DMS153 treated with DMSO at 0.1 percent for 48 hours (cell line): ENCODE data around the gene LRRC32.
"Not testable (repeated sequence)": the region's sequence is repeated elsewhere in the genome, so short reads cannot be mapped to it uniquely, and the experiment has no call there.

Source experiments
- DNase-seq: peaks from one replicate; lab custom pipeline; 2025; ENCODE audit not compliant: unreplicated experiment; lab: John Stamatoyannopoulos, UW

Gene LRRC32

DNA sequence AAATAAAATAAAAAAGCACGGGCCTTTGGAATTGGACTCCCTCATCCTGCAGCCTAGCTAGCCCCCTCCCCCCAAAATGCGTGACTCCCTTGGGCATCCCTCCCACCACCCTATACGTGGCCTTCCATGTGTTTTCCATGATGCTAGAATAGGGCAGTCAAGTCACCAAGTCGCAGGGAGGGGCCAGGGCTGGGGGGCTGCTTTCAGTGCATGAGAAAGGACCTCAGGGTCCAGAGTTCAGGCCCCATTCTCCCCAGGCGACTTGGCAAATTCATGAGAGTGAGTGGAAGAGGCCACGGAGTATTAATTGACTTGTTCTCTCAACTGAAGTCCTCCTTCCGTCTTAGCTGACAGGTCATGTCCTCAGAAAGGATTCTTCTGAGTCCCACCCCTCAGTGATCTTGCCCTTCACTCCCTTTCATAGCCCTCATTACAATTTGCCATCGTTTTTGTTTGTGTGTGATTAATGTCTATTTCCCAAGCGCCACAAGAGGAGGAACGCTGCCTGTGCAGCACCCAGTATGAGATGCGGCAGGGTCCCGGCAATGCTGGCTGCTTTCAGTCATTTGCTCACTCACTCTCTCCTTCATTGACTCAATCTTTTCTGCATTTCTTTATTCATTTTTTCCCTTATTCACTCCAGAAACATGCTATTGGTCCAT is 17.4 kb downstream of the LRRC32 start:
- DNase-seq = no peak

DNA sequence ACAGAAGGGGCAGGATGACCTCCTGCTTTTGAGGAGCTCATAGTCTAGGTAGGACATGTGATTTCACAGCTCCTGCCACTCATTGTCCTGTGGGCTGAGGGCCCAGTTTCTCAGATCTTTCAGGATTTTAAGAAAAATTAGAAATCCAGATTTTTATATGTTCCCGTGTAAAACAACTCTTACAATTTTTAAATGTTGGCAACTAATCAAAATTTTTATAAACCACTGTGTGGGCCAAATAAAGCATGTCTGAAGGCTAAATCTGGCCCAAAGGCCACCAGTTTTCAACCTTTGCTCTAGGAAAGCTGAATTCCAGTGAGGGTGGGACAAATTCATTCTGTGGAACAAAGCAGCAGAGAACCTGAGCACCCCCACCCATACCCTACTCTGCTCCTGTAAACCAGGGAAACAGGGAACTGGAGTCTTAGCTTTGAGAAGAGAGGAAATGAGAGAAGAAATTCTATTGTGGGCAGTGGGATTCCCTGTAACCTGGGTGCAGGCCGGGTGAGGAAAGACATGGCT is 20.6 kb downstream of the LRRC32 start:
- DNase-seq = no peak

DNA sequence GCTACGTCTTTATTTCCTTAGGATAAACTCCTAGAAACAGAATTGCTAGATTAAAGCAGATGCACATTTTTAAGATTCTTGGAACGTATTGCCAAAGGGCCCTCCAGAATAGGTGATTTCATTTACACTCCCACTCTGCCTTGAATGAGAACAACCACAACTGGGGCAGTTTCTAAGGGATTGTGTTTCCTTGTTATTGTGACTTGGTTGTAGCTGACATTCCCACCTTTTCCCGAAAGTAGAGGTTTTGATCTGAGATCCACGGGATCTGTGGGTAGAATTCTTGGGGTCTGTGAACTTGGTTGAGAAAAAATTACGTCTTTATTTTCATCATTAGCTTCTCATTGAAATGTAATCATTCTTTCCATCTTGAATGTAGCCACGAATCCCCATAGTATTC is 21.5 kb downstream of the LRRC32 start:
- DNase-seq = no peak

DNA sequence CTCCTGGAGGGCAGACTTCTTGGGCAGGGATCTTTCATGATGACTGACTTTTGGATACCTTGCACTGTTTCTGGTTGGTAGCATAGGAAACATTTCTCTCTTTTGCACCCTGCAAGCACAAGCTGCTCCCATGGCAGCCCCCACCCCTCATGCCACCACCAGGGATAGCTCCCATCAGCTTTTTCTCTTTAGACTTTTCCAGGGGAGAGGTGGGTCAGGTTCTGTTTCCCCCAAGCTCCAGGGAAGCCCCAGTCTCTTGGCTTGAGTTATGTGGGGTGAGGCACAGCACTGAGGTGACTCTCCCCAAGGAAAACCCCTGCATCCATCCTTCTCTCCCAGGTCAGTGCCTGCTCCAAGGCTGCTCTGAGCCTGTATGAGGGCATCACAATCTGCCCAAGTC is 22.5 kb downstream of the LRRC32 start:
- no peak for DNase-seq

DNA sequence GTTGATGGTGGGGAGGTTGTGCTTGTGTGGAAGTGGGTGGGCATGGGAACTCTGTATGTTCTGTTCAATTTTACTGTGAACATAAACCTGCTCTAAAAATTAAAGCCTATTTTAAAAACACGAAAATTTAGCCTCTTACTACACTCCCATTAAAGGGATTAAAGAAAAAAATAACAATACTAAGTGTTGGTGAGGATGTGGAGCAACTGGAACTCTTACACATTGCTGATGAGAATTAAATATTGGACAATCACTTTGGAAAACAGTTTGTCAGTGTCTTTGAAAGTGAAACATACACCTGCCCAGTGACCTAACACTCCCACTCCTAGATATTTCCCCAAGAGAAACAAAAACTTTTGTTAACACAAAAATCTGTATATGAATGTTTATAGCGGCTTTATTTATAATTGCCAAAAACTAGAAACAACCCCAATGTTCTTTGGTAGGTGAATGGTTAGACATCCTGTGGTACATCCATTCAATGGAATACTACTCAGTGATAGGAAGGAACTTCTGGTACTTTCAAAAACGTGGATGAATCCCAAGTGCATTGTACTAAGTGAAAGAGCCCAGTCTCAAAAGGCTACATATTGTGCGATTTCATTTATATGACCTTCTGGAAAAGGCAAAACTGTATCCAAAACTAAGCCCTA is 23.5 kb downstream of the LRRC32 start:
- DNase-seq = no peak

DNA sequence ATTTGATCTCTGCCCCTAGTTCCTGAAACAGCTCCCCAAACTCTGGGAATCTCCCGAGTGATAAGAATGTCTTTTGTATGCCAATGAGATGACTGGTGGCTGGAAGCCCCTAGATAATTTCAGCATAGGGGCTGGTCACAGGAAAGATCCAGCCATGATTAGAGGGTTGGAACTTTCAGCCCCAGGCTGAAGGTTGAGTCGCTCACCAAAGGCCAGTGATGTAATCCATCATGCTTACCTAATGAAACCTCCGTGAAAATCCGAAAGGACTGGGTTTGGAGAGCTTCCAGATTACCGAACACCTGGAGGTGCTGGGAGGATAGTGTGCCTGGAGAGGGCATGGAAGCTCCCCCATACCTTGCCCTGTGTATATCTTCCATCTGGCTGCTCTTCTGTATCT is 26.0 kb downstream of the LRRC32 start:
- DNase-seq = no peak

DNA sequence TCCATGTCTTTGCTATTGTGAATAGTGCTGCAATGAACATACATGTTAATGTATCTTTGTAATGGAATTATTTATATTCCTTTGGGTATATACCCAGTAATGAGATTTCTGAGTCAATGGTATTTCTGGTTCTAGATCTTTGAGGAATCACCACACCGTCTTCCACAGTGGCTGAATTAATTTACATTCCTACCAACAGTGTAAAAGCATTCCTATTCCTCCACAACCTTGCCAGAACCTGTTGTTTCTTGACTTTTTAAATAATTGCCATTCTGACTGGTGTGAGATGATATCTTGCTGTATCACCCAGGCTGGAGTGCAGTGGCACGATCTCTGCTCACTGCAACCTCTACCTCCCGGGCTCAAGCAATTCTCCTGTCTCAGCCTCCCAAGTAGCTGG is 26.8 kb downstream of the LRRC32 start:
- not testable (repeated sequence) for DNase-seq

DNA sequence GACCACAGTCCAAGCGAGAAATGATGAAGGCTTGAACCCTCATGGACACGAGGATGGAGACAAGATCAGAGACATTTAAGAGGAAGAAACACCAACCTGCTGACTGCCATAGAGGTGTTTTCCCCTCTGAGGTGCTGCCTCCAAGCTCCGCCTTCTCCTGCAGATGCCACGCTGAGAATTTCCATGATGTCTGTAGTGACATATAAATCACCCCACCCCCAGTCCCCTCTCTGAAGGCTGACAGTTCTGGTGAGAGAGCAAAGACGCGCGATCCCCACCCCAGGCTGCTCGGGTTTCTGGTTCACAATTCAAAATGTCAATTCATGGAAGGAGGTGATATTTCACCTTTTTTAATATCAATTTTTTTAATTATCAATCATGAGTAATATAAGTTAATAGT is 28.2 kb downstream of the LRRC32 start:
- no peak for DNase-seq

DNA sequence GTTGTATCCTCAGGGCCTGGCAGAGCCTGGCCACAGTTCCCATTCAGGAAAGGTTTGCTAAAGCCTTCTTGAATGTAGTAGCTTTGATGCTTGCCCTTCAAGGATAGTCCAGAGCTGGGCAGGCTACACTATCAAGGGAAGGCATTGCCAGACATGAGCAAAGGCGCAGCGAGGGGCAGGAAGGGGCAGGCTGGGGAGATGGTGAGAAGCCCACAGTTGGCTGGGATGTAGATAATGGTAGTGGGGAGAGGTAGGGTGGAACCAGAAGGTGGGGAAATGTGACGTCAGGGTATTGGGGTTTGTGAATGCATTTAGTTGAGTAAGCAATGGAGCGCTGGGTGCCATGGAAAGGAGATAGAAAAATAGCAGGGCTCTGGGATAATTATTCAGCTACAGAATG is 28.6 kb downstream of the LRRC32 start:
- no peak for DNase-seq

DNA sequence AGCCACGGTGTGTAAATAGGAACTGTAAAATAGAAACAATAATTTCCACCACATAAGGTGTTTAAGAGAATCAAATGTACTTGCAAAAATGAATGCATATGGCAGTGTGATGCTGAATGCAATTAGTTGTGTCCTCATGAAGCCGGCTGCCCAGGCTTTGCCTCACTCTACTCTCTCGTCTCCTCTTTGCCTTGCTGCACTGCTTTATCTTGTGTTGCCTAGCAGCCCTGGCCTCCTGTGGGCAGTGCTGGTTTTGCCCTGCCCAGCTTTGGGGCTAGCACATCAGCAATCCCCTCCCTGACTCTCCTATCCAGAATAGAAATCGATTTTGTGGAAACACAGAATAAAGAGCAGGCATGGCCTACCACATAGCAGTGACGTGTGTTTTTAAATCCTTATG is 30.0 kb downstream of the LRRC32 start:
- DNase-seq = no peak

DNA sequence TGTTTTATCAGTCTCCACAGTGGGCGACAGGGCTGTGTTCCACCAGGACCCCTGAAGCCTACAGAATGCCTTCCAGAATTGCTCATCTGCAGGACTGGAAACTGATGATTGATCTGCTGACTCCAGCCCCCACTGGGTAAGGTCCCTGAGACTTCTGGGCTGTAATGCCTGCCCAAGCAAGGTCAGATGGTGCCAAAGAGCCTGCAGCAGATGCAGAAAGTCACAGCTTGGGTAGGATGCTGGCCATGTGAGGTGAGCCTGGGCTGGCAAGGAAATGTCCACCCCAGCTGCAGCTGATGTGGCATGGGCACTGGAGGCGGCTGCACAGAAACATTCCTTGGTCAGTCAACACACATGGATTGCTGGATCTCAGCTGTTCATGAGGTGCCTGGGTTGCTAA is 30.9 kb downstream of the LRRC32 start:
- DNase-seq = no peak

DNA sequence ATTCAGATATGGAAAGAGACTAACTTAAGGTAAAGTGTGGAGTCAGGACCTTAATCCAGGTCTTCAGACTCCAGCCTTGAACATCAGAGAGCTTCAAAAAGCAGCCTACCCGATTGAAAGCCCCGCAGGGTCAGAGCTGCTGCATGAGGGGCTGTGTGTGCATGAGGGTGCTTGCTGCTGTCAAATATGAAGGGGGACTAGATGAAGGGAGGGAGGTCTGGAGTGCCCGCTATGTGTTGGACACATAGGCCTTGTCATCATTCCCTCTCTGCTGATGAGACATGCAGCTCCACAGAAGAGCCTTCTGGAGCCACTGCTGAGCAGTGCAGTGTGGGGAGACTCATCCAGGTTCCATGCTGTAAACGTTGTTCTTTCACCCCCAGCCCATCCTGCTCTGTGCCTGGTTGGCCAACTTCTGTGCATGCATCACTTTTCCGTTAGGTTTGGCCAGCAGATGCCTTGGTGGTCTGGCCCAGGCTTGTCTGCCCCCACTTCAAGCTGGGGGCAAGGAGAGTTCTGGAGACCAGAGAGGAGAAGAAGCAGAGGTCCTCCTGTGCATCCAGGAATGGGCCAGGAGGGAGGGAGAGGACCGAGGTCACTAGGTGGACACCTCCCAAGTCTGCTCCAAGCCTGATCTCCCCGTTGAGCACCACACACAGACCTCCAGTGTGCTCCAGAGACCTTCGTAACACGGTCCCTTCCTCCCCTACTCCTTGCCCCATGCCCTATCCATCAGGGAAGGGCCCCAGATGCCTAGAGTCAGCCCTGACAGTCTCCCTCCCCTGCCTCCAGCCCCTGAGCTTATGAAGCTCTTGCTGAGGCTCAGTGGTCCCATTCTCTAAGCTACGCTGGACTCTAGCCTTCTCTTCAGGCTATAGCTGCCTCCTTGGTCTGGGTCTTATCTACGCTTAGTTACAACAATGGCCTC is 32.0 kb downstream of the LRRC32 start:
- DNase-seq = no peak

DNA sequence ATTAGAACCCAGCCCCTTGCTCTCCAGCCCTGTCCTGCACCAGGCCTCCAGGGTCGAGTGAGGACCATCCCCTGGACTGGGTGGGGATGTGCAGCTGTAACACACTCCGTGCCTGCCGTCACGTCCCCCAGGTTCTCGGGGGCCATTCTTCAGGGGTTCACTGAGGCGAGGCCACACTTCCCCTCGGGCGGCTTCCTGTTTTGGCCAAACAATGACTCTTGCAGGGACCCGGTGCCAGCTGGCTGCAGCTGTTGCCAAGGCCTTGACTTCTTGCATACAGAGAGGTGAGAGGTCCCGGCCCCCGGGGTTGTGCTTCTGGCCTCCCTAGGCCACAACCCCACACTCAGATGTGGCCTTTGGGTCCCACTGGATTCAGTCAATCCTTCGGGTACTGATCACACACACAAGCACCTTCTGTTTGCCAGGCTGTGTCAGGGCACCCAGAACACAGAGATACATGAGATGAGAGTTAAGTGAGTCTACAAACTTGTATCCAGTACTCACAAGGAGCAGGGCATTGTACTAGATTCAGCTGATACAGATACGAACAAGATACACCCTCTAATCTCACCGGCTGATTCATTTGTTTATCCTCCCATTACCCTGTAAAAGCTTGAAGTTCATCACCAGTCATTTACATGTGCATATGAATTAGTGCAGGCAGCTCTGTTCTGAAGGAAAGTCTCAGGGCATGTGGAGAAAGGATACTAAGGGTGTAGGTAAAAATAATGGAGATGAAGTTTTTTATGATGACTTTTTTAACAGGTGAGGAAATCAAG is 32.9 kb downstream of the LRRC32 start:
- DNase-seq = no peak

DNA sequence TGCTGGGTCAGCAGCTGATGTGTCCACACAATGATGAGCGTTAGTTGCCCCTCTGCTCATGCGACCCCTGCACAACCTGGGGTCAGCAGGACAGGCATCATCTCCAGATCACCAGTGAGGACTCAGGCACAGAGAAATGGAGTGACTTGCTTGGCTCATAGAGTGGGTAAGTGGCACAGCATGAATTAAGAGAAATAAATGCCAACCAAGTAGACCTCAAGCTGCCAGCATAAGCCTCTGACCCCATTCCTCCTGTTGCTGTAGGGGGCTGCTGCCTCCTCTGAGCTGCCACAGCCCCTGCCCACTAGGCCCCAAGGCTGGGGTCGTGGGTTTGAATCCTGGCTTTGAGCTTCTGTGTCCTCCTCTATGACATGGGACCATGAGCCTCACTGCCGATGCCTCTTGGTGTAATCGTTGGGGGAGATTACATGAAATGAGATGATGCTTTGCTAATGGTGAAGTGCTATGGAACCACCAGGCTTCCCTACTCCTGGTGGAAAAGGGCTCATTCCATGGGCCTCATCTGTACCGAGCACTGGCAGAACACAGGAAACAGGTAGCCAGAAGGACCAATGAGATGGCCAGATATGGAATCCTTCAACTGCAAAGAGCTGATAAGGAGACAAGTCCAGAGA is 33.6 kb downstream of the LRRC32 start:
- no peak for DNase-seq

DNA sequence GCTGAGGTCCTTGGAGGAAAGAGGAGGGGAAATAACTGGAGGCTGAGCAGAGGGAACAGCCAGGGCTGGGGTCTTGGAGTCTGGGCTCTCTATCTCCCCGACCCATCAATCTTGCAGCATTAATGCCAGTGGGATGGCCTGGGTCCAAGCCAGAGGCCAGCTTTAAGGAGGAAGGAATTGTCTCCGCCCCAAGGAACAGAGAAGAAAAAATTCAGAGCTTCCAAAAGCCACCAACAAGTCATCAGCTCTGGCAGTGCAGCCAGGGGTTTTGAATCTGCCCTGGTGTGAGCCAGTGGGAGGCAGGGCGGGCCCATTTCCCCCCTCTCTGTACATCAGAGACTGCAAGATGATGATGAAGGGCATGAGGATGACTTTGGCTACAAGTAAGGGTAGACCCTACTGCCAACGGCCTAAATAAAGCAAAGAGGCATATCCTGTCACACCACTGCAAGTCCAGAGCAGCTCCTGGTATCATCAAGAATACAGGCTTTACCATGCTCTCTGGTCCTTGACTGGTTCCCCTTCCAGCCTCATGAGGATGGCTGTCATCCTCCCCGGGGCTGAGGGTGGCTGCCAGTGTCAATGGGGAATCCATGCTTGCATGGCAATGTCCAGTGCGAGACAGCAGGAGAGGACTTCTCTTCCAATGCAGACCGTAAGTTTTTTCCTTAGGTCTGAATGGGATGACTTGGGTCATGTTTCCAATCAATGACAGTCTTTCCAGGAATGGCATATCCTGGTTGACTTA is 34.4 kb downstream of the LRRC32 start:
- DNase-seq = no peak

DNA sequence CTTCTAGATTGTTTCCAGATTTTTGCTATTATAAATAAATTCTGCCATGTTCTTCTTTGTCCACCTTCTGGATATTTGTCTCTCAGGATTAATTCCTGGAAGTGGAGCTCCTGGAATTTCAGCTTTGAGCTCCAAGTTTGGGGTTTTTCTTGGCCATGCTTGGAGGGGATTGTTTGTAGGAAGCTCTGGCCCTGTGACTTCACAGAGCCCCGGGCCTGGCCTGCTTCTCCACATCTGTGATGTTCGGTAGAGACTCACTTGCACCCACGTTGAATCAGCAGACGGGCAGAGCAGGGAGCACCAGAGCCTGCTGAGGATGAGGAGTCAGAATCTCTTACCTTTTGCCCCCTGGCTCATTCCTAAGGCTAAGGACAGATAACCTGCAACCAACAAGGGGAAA is 35.7 kb downstream of the LRRC32 start:
- DNase-seq = no peak

DNA sequence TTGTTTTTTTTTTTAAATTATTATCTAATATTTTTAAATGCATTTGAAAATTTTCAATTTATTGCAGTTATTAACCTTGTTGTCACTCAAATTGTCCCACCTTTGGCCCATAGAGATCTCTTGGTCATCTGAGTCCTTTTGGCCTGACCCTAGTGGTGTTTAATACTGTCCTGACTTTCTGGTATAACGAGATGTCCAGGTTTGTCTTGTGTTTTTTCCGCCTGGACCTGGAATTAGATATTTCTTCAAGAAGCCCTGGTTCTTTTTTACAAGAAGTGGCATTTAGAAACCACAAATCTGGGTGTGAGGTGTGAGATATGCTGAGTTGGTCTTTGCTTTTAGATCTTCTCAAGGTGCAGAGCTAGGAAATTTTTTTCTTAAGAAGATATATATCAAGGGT is 38.1 kb downstream of the LRRC32 start:
- DNase-seq = no peak

DNA sequence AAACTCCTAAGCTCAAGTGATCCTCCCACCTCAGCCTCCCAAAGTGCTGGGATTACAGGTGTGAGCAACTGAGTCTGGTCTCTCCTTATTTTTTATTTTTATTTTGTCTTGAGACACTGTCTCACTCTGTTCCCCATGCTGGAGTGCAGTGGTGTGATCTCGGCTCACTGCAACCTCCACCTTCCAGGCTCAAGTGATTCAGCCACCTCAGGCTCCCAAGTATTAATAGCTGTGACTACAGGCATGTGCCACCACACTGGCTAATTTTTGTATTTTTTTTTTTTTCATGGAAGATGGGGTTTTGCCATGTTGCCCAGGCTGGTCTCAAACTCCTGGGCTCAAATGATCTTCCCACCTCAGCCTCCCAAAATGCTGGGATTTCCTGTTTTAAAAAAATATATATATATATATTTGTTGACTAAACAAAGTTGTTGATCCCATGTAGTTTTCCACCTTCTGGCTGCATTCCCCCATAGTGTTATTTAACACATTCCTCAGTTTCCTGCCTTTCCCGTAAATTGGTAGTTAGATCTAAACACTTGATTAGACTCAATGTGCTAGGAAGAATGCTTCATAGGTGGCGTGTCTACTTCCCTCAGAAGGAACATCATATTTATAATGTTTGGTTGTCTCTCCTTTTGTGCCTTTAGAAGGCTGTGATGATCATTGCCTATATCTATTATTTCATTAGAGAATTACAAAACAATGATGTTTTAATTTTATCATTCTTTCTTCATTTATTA is 38.8 kb downstream of the LRRC32 start:
- DNase-seq = no peak

DNA sequence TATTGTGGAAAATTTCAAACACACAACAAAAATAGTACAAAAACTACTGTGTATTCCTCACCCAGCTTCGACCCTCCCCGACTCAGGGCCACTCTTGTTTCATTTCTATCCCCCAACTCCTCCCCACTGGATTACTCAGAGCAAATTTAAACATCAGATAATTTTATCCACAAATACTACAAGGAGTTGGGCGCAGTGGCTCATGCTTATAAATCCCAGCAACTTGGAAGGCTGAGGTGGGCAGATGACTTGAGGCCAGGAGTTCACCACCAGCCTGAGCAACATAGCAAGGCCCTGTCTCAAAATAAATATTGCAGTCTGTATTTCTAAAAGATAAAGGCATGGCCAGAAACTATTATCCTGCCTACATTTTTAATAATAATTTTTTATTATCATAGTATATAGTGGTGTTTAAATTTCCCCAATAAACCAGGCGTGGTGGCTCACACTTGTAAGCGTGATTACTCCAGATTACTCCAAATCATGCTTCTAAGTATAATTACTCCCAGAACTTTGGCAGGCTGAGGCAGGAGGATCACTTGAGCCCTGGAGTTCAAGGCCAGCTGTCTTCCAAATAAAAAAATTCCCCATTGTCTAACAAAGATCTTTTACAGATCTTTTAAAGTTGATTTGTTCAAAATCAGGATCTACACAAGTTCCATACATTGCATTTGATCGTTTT is 39.8 kb downstream of the LRRC32 start:
- DNase-seq = no peak
